K562 (cell line): ENCODE results near the gene FBXL13. TPM values are rescaled to one million over a fixed set of nuclear protein-coding genes. Genes with fewer than 3 reads are reported as not detected.

Experiments
- ATF4 ChIP-seq: fragments of 450-650 bp; formaldehyde crosslinking; IDR thresholded peaks from 2 replicates; pipeline ENCODE4 v1.4.0; 2022; ENCODE audit warnings: mild to moderate bottlenecking, moderate library complexity
- BCOR ChIP-seq: fragments of 450-650 bp; IDR thresholded peaks from 2 replicates; pipeline ENCODE4 v1.6.1; 2016
- CCNT2 ChIP-seq: IDR thresholded peaks from 2 replicates; pipeline ENCODE4 v1.6.1; 2011; ENCODE audit warnings: borderline replicate concordance, low read depth, mild to moderate bottlenecking, moderate library complexity, mixed read lengths, low read length; ENCODE audit not compliant: insufficient read length; ENCODE audit errors: extremely low read depth
- CHD4 ChIP-seq: fragments of 200-600 bp; sonication (generic); IDR thresholded peaks from 3 replicates; pipeline ENCODE4 v1.6.1; 2012; ENCODE audit warnings: low read depth, mild to moderate bottlenecking, mixed read lengths, low read length, inconsistent platforms; ENCODE audit not compliant: insufficient read depth, insufficient replicate concordance, poor library complexity, severe bottlenecking
- HMG20B ChIP-seq: fragments of 250-450 bp; sonication (Bioruptor Pico); IDR thresholded peaks from 2 replicates; pipeline ENCODE4 v1.5.0; 2021; ENCODE audit warnings: mild to moderate bottlenecking
- HMGN3 ChIP-seq: IDR thresholded peaks from 2 replicates; pipeline ENCODE4 v1.6.1; 2011; ENCODE audit warnings: borderline replicate concordance, low read depth, mild to moderate bottlenecking, mixed read lengths, low read length; ENCODE audit not compliant: insufficient read length; ENCODE audit errors: extremely low read depth
- TEAD1 ChIP-seq, 2 experiments: fragments of 450-650 bp in 1 of 2; sonication (generic) in 1 of 2; formaldehyde crosslinking; IDR thresholded peaks; 2 replicates each; pipeline versions ENCODE4 v1.4.0 to v1.8.0; 2020 to 2022; ENCODE audit warnings: mild to moderate bottlenecking in 2 of 2, missing genetic modification reagents in 1 of 2
- THRAP3 ChIP-seq: fragments of 450-650 bp; IDR thresholded peaks from 2 replicates; pipeline ENCODE4 v1.6.1; 2016; ENCODE audit warnings: mild to moderate bottlenecking, inconsistent platforms, borderline replicate concordance
- XRCC5 ChIP-seq: fragments of 200-400 bp; formaldehyde crosslinking; IDR thresholded peaks from 2 replicates; pipeline ENCODE4 v1.6.1; 2017; ENCODE audit warnings: low read depth, mild to moderate bottlenecking, low read length
- ZNF184 ChIP-seq: sonication (generic); formaldehyde crosslinking; IDR thresholded peaks from 2 replicates; pipeline ENCODE4 v1.5.0; 2020; ENCODE audit warnings: missing genetic modification reagents
- ZNF316 ChIP-seq: fragments of 450-650 bp; IDR thresholded peaks from 2 replicates; pipeline ENCODE4 v1.6.1; 2016
- polyA plus RNA-seq, 8 experiments: library from polyadenylated mRNA; depleted of rRNA in 4 of 8; stranded (reverse) in 5 of 8; unstranded in 3 of 8; fragments of >200 nt; fragmentation: Nextera tagmentation in 2 of 8; fragmentation: Illumina TruSeq in 1 of 8; extraction: Ambion mirVana in 2 of 8; extraction: Trizol in 1 of 8; gene quantifications; 2 replicates each; pipeline versions ENCODE4 v1.2.1 to v1.2.3, GENCODE V29; 2011 to 2014; ENCODE audit warnings: inconsistent platforms in 1 of 8, missing spikeins in 1 of 8
- total RNA-seq, 7 experiments: library from RNA; depleted of rRNA in 6 of 7; stranded (reverse); fragments of >200 nt in 6 of 7; fragmentation: Illumina TruSeq in 2 of 7; extraction: Trizol in 2 of 7; gene quantifications; 2 replicates each; pipeline versions ENCODE4 v1.2.1 to v1.2.3, GENCODE V29; 2011 to 2021; ENCODE audit warnings: low replicate concordance in 1 of 7
- TF ChIP-seq, protein P1 (sequence below): sonication (generic); formaldehyde crosslinking; IDR thresholded peaks from 2 replicates; pipeline ENCODE4 v1.8.1; 2023; ENCODE audit warnings: mild to moderate bottlenecking, missing genetic modification reagents
- TF ChIP-seq, protein P2 (sequence below): sonication (generic); formaldehyde crosslinking; IDR thresholded peaks from 2 replicates; pipeline ENCODE4 v1.8.1; 2023; ENCODE audit warnings: mild to moderate bottlenecking, missing genetic modification reagents
- TF ChIP-seq, protein P3 (sequence below): fragments of 450-650 bp; IDR thresholded peaks from 2 replicates; pipeline ENCODE4 v1.6.1; 2017; ENCODE audit warnings: antibody characterized with exemption

Gene FBXL13
- total and polyA plus RNA-seq, 9 of the 15 experiments (the other 6 are each of a cell fraction or from before 2014, with no cell fraction given), result 16.3 to 55.0 (median 25.4) TPM

- TF ChIP-seq HMGN3 (no peak), XRCC5 (no peak), BCOR (no peak; the same call in 1 of the 2 replicates), HMG20B (CRISPR knock-in tag) (no peak), THRAP3 (no peak), CHD4 (no peak), ATF4 (no peak), TEAD1 (CRISPR knock-in tag; IDR thresholded peaks at IDR 0.05) (no peak), ZNF184 (CRISPR knock-in tag) (no peak), CCNT2 (no peak), ZNF316 (peak; percentile 19)
- TF ChIP-seq, protein P1, sequence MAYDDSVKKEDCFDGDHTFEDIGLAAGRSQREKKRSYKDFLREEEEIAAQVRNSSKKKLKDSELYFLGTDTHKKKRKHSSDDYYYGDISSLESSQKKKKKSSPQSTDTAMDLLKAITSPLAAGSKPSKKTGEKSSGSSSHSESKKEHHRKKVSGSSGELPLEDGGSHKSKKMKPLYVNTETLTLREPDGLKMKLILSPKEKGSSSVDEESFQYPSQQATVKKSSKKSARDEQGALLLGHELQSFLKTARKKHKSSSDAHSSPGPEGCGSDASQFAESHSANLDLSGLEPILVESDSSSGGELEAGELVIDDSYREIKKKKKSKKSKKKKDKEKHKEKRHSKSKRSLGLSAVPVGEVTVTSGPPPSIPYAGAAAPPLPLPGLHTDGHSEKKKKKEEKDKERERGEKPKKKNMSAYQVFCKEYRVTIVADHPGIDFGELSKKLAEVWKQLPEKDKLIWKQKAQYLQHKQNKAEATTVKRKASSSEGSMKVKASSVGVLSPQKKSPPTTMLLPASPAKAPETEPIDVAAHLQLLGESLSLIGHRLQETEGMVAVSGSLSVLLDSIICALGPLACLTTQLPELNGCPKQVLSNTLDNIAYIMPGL (CRISPR knock-in tag), result no peak; the same call in 1 of the 2 replicates
- TF ChIP-seq, protein P2, sequence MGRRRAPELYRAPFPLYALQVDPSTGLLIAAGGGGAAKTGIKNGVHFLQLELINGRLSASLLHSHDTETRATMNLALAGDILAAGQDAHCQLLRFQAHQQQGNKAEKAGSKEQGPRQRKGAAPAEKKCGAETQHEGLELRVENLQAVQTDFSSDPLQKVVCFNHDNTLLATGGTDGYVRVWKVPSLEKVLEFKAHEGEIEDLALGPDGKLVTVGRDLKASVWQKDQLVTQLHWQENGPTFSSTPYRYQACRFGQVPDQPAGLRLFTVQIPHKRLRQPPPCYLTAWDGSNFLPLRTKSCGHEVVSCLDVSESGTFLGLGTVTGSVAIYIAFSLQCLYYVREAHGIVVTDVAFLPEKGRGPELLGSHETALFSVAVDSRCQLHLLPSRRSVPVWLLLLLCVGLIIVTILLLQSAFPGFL, result peak; percentile 79; the same call in 1 of the 2 replicates
- TF ChIP-seq, protein P3, sequence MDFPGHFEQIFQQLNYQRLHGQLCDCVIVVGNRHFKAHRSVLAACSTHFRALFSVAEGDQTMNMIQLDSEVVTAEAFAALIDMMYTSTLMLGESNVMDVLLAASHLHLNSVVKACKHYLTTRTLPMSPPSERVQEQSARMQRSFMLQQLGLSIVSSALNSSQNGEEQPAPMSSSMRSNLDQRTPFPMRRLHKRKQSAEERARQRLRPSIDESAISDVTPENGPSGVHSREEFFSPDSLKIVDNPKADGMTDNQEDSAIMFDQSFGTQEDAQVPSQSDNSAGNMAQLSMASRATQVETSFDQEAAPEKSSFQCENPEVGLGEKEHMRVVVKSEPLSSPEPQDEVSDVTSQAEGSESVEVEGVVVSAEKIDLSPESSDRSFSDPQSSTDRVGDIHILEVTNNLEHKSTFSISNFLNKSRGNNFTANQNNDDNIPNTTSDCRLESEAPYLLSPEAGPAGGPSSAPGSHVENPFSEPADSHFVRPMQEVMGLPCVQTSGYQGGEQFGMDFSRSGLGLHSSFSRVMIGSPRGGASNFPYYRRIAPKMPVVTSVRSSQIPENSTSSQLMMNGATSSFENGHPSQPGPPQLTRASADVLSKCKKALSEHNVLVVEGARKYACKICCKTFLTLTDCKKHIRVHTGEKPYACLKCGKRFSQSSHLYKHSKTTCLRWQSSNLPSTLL, result no peak
- TF ChIP-seq, all 486 proteins: peak for 19
These were observed 542 bp downstream of the FBXL13 start (continued) for GRCh38 chr7:103073989-103074518.
